ENCODE results near the gene ARHGAP19.
"Not testable (repeated sequence)": the region's sequence is repeated elsewhere in the genome, so short reads cannot be mapped to it uniquely, and the experiment has no call there.

The ARHGAP19 gene

GRCh38 chr10:97279121-97279815 is 13.2 kb downstream of the ARHGAP19 start:
- DNase-seq (ENCODE audit: low read depth in 2 of 2), result no peak

- DNase-seq (ENCODE audit: low read depth in 2 of 2), result no peak
Observed at GRCh38 chr10:97278491-97278989, 13.9 kb downstream of the ARHGAP19 start.

GRCh38 chr10:97277551-97277950 is 14.9 kb downstream of the ARHGAP19 start:
- no peak for DNase-seq (ENCODE audit: low read depth in 2 of 2)

GRCh38 chr10:97274828-97275227 is 17.6 kb downstream of the ARHGAP19 start:
- DNase-seq (ENCODE audit: low read depth in 2 of 2), result no peak

GRCh38 chr10:97273700-97274099 is 18.7 kb downstream of the ARHGAP19 start:
- no peak for DNase-seq (ENCODE audit: low read depth in 2 of 2)

- DNase-seq (ENCODE audit: low read depth in 2 of 2), result no peak
Observed at GRCh38 chr10:97270523-97271154, 21.8 kb downstream of the ARHGAP19 start.

GRCh38 chr10:97267671-97268070 is 24.8 kb downstream of the ARHGAP19 start:
- no peak for DNase-seq (ENCODE audit: low read depth in 2 of 2)

GRCh38 chr10:97265095-97265494 is 27.3 kb downstream of the ARHGAP19 start:
- DNase-seq (ENCODE audit: low read depth in 2 of 2), result not testable (repeated sequence)

GRCh38 chr10:97263971-97264370 is 28.5 kb downstream of the ARHGAP19 start:
- no peak for DNase-seq (ENCODE audit: low read depth in 2 of 2)

- no peak for DNase-seq (ENCODE audit: low read depth in 2 of 2)
Observed at GRCh38 chr10:97261656-97262055, 30.8 kb downstream of the ARHGAP19 start.

GRCh38 chr10:97261183-97261582 is 31.3 kb downstream of the ARHGAP19 start:
- no peak for DNase-seq (ENCODE audit: low read depth in 2 of 2)

- no peak for DNase-seq (ENCODE audit: low read depth in 2 of 2)
Observed at GRCh38 chr10:97259119-97259518, 33.3 kb downstream of the ARHGAP19 start.

- no peak for DNase-seq (ENCODE audit: low read depth in 2 of 2)
Observed at GRCh38 chr10:97256356-97256755, 36.1 kb downstream of the ARHGAP19 start.

GRCh38 chr10:97255512-97256293 is 36.7 kb downstream of the ARHGAP19 start:
- DNase-seq (ENCODE audit: low read depth in 2 of 2), result no peak

- no peak for DNase-seq (ENCODE audit: low read depth in 2 of 2)
Observed at GRCh38 chr10:97254694-97255093, 37.7 kb downstream of the ARHGAP19 start.

- no peak for DNase-seq (ENCODE audit: low read depth in 2 of 2)
Observed at GRCh38 chr10:97250952-97251351, 41.5 kb downstream of the ARHGAP19 start.

GRCh38 chr10:97243836-97244235 is 48.6 kb downstream of the ARHGAP19 start:
- no peak for DNase-seq (ENCODE audit: low read depth in 2 of 2)

GRCh38 chr10:97238855-97239254 is 53.6 kb downstream of the ARHGAP19 start:
- DNase-seq (ENCODE audit: low read depth in 2 of 2), result no peak

- DNase-seq (ENCODE audit: low read depth in 2 of 2), result no peak
Observed at GRCh38 chr10:97235353-97235752, 57.1 kb downstream of the ARHGAP19 start.

GRCh38 chr10:97234400-97234799 is 58.0 kb downstream of the ARHGAP19 start:
- DNase-seq (ENCODE audit: low read depth in 2 of 2), result no peak

GRCh38 chr10:97230146-97230545 is 62.3 kb downstream of the ARHGAP19 start:
- DNase-seq (ENCODE audit: low read depth in 2 of 2), result no peak

- no peak for DNase-seq (ENCODE audit: low read depth in 2 of 2)
Observed at GRCh38 chr10:97229322-97230015, 63.0 kb downstream of the ARHGAP19 start.
